ENCODE measurements around the gene AMOTL1.
"Not testable (repeated sequence)": the region's sequence is repeated elsewhere in the genome, so short reads cannot be mapped to it uniquely, and the experiment has no call there.

GRCh38 chr11:94913718-94914394 lies 145.7 kb downstream of the AMOTL1 start:
- not testable (repeated sequence) for TF ChIP-seq SPI1, TAF1, POLR2A, POLR2AphosphoS5 (IDR thresholded peaks at IDR 0.05; ENCODE audit: low read depth, low read length)
